ENCODE data around the gene ITGB3. TPM values are rescaled to one million over a fixed set of nuclear protein-coding genes. Genes with fewer than 3 reads are reported as not detected.

ITGB3 gene
- total and polyA plus RNA-seq, 9 of the 15 experiments (the other 6 are each of a cell fraction or from before 2014, with no cell fraction given) = 0.08 to 2.6 (median 0.62) TPM; not detected in 1

- Histone ChIP-seq H2AFZ (ENCODE audit: low read depth, low read length) (peak overlapping the region; percentile 98), H4K20me1 (replicated peaks; ENCODE audit: control insufficient read depth, insufficient read depth, low read length) (no peaks in the 10 kb centered on the region), H3K9ac (ENCODE audit: insufficient read depth in 1 of 2, low read depth in 2 of 2, low read length in 2 of 2) (peak overlapping the region in 1 of 2 experiments; percentile 41; a peak in 2 of 4 replicates), H3K36me3 (ENCODE audit: control insufficient read depth, insufficient read depth, low read length) (no peaks in the 10 kb centered on the region), H3K9me1 (ENCODE audit: control insufficient read depth, insufficient read depth, low read length) (peaks cover 2% of the 10 kb centered on the region), H3K27me3 (ENCODE audit: control insufficient read depth in 2 of 2, insufficient read depth in 2 of 2, low read length in 2 of 2) (no peaks in the 10 kb centered on the region), H3K4me3 (no peak overlapping the region), H3K4me2 (ENCODE audit: insufficient read depth, low read length) (peak overlapping the region; percentile 66), H3K4me1 (replicated peaks in 1 of 2; ENCODE audit: control insufficient read depth in 2 of 2, insufficient read depth in 2 of 2, low read length in 2 of 2) (peaks cover 39 to 51% of the 10 kb centered on the region in 2 experiments), H3K27ac (ENCODE audit: extremely low read depth, low read depth, low read length) (peak overlapping the region; percentile 66), H3K9me3 (replicated peaks; ENCODE audit: control insufficient read depth, insufficient read depth, low read depth, low read length) (no peaks in the 10 kb centered on the region), H3K79me2 (ENCODE audit: control insufficient read depth, insufficient read depth, low read length) (no peaks in the 10 kb centered on the region)
- POLR2A ChIA-PET = interaction anchor here (1.4 to 4.9 kb wide), 2 partner anchors 11 to 16 kb away, joined by 9 to 34 read pairs; no protein-coding TSS in a partner anchor
- in situ Hi-C loops (cut with MboI) (no loop called here), intact Hi-C loops (cut with micrococcal nuclease) (no loop called here)
- CTCF ChIA-PET (ENCODE audit: low intra/inter-chr PET ratio) = no interaction called here
- 79% methylated on average over 3 of the region's 3 CpGs for WGBS (ENCODE audit: insufficient coverage, low coverage, missing lambda C conversion rate)
- DNase-seq (ENCODE audit: extremely low read depth in 1 of 4, low spot score in 3 of 4) (no peak), FAIRE-seq (no peak), ATAC-seq (peak; percentile 6; the same call in 1 of the 3 replicates)
- no TSS peak for BruUV-seq (replicated peaks)
- TF ChIP-seq FOXK2 (conservative IDR thresholded peaks at IDR 0.05 in 1 of 2, IDR thresholded peaks at IDR 0.05 in 1 of 2; ENCODE audit: low read depth in 2 of 2) (peak in 1 of 2 experiments; percentile 17; a peak in 1 of 4 replicates), HDGF (IDR thresholded peaks at IDR 0.05) (peak; percentile 32; the same call in 1 of the 2 replicates), LARP7 (IDR thresholded peaks at IDR 0.05) (no peak), ZNF263 (CRISPR knock-in tag; IDR thresholded peaks at IDR 0.05; ENCODE audit: borderline replicate concordance) (peak; percentile 78), ZSCAN29 (IDR thresholded peaks at IDR 0.05) (no peak), ZNF57 (CRISPR knock-in tag; IDR thresholded peaks at IDR 0.05) (no peak), MTA2 (IDR thresholded peaks at IDR 0.05; ENCODE audit: low read depth) (no peak), SIN3B (IDR thresholded peaks at IDR 0.05; ENCODE audit: low read depth) (no peak), ZNF253 (CRISPR knock-in tag; conservative IDR thresholded peaks at IDR 0.05) (no peak), ELF1 (tag; IDR thresholded peaks at IDR 0.05) (no peak), SMARCA4 (IDR thresholded peaks at IDR 0.05) (0 out of 2 replicates have a peak, but pooled peaks have one; percentile 4), MAFF (IDR thresholded peaks at IDR 0.05; ENCODE audit: low read length) (no peak)
These were observed 22.8 kb downstream of the ITGB3 start for GRCh38 chr17:47276444-47276843.
